Activated naive CD8-positive, alpha-beta T cell treated with anti-CD3 and anti-CD28 coated beads for 36 hours (primary cell): Measurements from ENCODE around the gene EGFL7. TPM values are rescaled to one million over a fixed set of nuclear protein-coding genes. Genes with fewer than 3 reads are reported as not detected.

ENCODE experiments used
- DNase-seq: peaks from one replicate; pipeline ENCODE4 v3.0.0; 2021
- H3K27ac Mint-ChIP-seq: one replicate; pipeline ENCODE4 v1.8.0; 2022; ENCODE audit warnings: mild to moderate bottlenecking, moderate library complexity, mixed read lengths
- H3K27me3 Mint-ChIP-seq: one replicate; pipeline ENCODE4 v1.8.0; 2022; ENCODE audit warnings: mild to moderate bottlenecking, mixed read lengths
- H3K36me3 Mint-ChIP-seq: one replicate; pipeline ENCODE4 v1.8.0; 2021; ENCODE audit warnings: mild to moderate bottlenecking, mixed read lengths
- H3K4me1 Mint-ChIP-seq: one replicate; pipeline ENCODE4 v1.8.0; 2021; ENCODE audit warnings: mixed read lengths
- H3K4me3 Mint-ChIP-seq: one replicate; pipeline ENCODE4 v1.8.0; 2022; ENCODE audit warnings: mild to moderate bottlenecking, moderate library complexity, mixed read lengths
- H3K9me3 Mint-ChIP-seq: one replicate; pipeline ENCODE4 v1.8.0; 2022; ENCODE audit warnings: mixed read lengths
- total RNA-seq, 2 experiments: library from RNA; stranded (reverse); gene quantifications; one replicate each; pipeline ENCODE4 v1.2.3, GENCODE V29; 2021

The EGFL7 gene
- 1 to 10 TPM in 1 of 2 experiments, under 1 TPM in 1; 0.94 to 1.2 TPM for total RNA-seq

GRCh38 chr9:136662656-136663581 is at the start of gene EGFL7:
Gene EGFL7 (plus strand): TSS chr9:136662916. CDS start chr9:136668283, 5,367 bp downstream.
- Mint-ChIP-seq H3K9me3 (no peaks in the 10 kb centered on the region), H3K4me3 (no peak within 1 kb of the TSS), H3K27me3 (peaks cover 31% of the 10 kb centered on the region), H3K4me1 (peaks cover 8% of the 10 kb centered on the region), H3K36me3 (no peaks in the 10 kb centered on the region), H3K27ac (no peak within 1 kb of the TSS)
- no peak for DNase-seq

- Mint-ChIP-seq H3K36me3 (no peaks in the 10 kb centered on the region), H3K27me3 (no peaks in the 10 kb centered on the region)
Observed at GRCh38 chr9:136613824-136614371, 48.8 kb upstream of the EGFL7 start.

GRCh38 chr9:136614372-136614922 is 48.3 kb upstream of the EGFL7 start:
- Mint-ChIP-seq H3K36me3 (no peaks in the 10 kb centered on the region), H3K9me3 (no peaks in the 10 kb centered on the region), H3K27ac (no peak overlapping the region), H3K4me1 (no peaks in the 10 kb centered on the region), H3K27me3 (no peaks in the 10 kb centered on the region), H3K4me3 (no peak overlapping the region)
- DNase-seq, result no peak

More at GRCh38 chr9:136613824-136614371, 48.8 kb upstream of the EGFL7 start:
- no peaks in the 10 kb centered on the region for H3K4me1 Mint-ChIP-seq
- DNase-seq, result no peak
- H3K4me3 Mint-ChIP-seq, result no peak overlapping the region
- H3K27ac Mint-ChIP-seq, result no peak overlapping the region
- H3K9me3 Mint-ChIP-seq, result no peaks in the 10 kb centered on the region

GRCh38 chr9:136614967-136615623 is 47.6 kb upstream of the EGFL7 start:
- no peaks in the 10 kb centered on the region for H3K9me3 Mint-ChIP-seq
- no peak overlapping the region for H3K4me3 Mint-ChIP-seq
- no peaks in the 10 kb centered on the region for H3K36me3 Mint-ChIP-seq
- H3K27ac Mint-ChIP-seq, result no peak overlapping the region
- no peaks in the 10 kb centered on the region for H3K27me3 Mint-ChIP-seq
- H3K4me1 Mint-ChIP-seq, result no peaks in the 10 kb centered on the region
- no peak for DNase-seq

- Mint-ChIP-seq H3K27me3 (no peaks in the 10 kb centered on the region), H3K27ac (no peak overlapping the region), H3K36me3 (no peaks in the 10 kb centered on the region), H3K4me1 (no peaks in the 10 kb centered on the region), H3K4me3 (no peak overlapping the region), H3K9me3 (no peaks in the 10 kb centered on the region)
- no peak for DNase-seq
Observed at GRCh38 chr9:136615631-136616306, 46.9 kb upstream of the EGFL7 start.

GRCh38 chr9:136616307-136616635 is 46.4 kb upstream of the EGFL7 start:
- Mint-ChIP-seq H3K4me1 (no peaks in the 10 kb centered on the region), H3K27ac (no peak overlapping the region), H3K36me3 (no peaks in the 10 kb centered on the region), H3K4me3 (no peak overlapping the region), H3K27me3 (no peaks in the 10 kb centered on the region), H3K9me3 (no peaks in the 10 kb centered on the region)
- DNase-seq, result no peak

GRCh38 chr9:136616948-136617695 is 45.6 kb upstream of the EGFL7 start:
- Mint-ChIP-seq H3K4me3 (no peak overlapping the region), H3K4me1 (no peaks in the 10 kb centered on the region), H3K27ac (no peak overlapping the region), H3K27me3 (no peaks in the 10 kb centered on the region), H3K9me3 (no peaks in the 10 kb centered on the region), H3K36me3 (no peaks in the 10 kb centered on the region)
- no peak for DNase-seq

GRCh38 chr9:136617746-136618579 is 44.8 kb upstream of the EGFL7 start:
- Mint-ChIP-seq H3K4me1 (no peaks in the 10 kb centered on the region), H3K36me3 (no peaks in the 10 kb centered on the region), H3K27ac (no peak overlapping the region), H3K9me3 (no peaks in the 10 kb centered on the region), H3K27me3 (no peaks in the 10 kb centered on the region), H3K4me3 (no peak overlapping the region)
- no peak for DNase-seq

- no peak overlapping the region for H3K4me3 Mint-ChIP-seq
- no peak for DNase-seq
- no peaks in the 10 kb centered on the region for H3K9me3 Mint-ChIP-seq
- H3K27me3 Mint-ChIP-seq, result no peaks in the 10 kb centered on the region
- no peaks in the 10 kb centered on the region for H3K36me3 Mint-ChIP-seq
- no peak overlapping the region for H3K27ac Mint-ChIP-seq
- H3K4me1 Mint-ChIP-seq, result no peaks in the 10 kb centered on the region
Observed at GRCh38 chr9:136618580-136619547, 43.9 kb upstream of the EGFL7 start.

- no peaks in the 10 kb centered on the region for H3K27me3 Mint-ChIP-seq
- no peak overlapping the region for H3K27ac Mint-ChIP-seq
- no peaks in the 10 kb centered on the region for H3K36me3 Mint-ChIP-seq
- no peak overlapping the region for H3K4me3 Mint-ChIP-seq
- DNase-seq, result no peak
- no peaks in the 10 kb centered on the region for H3K9me3 Mint-ChIP-seq
- no peaks in the 10 kb centered on the region for H3K4me1 Mint-ChIP-seq
Observed at GRCh38 chr9:136619742-136620440, 42.8 kb upstream of the EGFL7 start.

GRCh38 chr9:136620441-136621018 is 42.2 kb upstream of the EGFL7 start:
- H3K27ac Mint-ChIP-seq, result no peak overlapping the region
- no peak for DNase-seq
- H3K4me3 Mint-ChIP-seq, result no peak overlapping the region
- H3K36me3 Mint-ChIP-seq, result no peaks in the 10 kb centered on the region
- peaks cover 2% of the 10 kb centered on the region for H3K27me3 Mint-ChIP-seq
- H3K4me1 Mint-ChIP-seq, result no peaks in the 10 kb centered on the region
- H3K9me3 Mint-ChIP-seq, result no peaks in the 10 kb centered on the region
